DMS 273 treated with DMSO at 0.1 percent for 48 hours (cell line): Measurements from ENCODE around the gene WHAMM.
"Not testable (repeated sequence)": the region's sequence is repeated elsewhere in the genome, so short reads cannot be mapped to it uniquely, and the experiment has no call there.

Source experiments
- DNase-seq: peaks from one replicate; lab custom pipeline; 2025; lab: John Stamatoyannopoulos, UW

Gene WHAMM

GRCh38 chr15:82803793-82804574 lies 5.4 kb upstream of the WHAMM start:
- DNase-seq = no peak

DNA sequence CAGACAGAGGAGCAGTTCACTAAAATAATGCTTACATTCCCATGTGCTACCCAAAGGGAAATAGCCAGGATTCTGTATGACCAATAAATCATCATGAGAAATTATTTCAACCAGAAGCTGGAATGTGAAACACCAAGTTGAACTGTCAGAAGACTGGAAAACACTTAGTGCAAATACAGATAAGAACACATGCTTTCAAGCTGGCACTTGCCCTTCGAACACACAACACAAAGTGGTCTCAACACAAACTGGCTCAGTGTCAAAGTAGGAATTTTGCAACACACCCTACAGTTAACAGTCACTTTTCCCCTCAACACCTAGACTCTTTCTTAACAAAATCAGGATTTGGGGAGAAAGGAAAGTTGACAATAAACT lies 4.9 kb upstream of the WHAMM start:
- DNase-seq = no peak

GRCh38 chr15:82805994-82806406 lies 3.4 kb upstream of the WHAMM start, which contains the start of gene FSD2:
Gene FSD2 (minus strand): TSS chr15:82806069. CDS start chr15:82787390, 18,679 bp downstream.
- no peak for DNase-seq

DNA sequence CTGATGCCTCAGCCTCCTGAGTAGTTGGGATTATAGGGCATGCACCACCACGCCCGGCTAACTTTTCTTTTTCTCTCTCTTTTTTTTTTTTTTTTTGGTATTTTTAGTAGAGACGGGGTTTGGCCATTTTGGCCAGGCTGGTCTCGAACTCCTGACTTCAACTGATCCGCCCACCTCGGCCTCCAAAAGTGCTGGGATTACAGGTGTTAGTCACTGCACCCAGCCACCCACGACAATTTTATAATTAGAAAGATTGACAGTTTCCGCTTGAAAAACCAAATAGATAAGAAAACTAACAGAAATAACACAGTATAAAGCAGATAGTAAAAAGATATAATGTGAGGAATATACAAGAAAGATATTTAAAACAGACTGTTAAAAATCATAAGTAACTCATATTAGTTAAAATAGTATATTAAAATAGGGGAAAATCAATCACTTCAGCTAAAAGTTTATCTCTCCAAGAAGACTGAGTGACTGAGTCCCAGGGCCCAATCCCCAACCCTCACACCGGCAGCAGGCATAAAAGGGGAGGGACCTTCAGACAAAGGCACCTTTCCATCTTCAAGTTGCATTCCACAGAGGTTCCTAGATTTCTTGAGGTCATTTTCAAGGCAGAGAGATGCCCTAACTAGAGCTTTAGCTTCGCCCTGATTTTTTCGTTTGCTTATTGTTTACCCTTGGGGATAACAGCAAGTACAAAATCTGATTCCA lies 1.4 kb upstream of the WHAMM start:
- no peak for DNase-seq

GRCh38 chr15:82808634-82809041 lies 790 bp upstream of the WHAMM start:
- no peak for DNase-seq

DNA sequence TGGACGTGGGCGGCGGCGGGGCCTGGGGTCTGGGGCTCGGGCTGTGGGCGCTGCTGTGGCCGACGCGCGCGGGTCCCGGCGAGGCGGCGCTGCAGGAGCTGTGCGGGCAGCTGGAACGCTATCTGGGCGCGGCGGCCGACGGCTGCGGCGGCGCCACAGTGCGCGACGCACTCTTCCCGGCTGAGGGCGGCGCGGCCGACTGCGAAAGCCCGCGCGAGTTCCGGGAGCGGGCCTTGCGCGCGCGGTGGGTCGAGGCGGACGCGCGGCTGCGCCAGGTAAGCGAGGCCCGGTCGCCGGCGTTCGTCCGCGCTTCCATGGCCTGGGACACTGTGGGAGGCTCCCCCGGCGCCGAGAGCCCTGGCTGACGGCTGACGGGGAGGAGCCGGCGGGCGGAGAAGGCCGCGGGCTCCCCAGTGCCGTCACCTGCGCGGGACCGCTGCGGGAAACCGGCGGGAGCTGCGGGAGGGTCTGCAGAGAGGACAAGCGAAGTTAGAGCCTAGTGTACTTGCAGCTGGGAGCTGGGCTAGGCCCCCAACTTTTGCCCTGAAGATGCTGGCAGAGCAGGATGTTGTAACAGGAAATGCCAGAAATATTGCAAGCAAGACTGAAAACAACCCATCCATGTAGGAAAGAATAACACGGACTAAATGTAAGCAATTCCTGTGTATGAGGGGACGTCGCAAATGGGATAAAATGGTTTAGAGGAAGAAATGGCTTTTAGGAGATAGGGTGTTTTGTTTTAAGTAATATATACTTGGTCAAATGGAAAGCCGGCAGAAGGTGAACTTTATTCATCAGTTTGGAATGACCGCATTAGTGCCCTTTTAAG lies 847 bp downstream of the WHAMM start:
- DNase-seq = no peak

- no peak for DNase-seq
These were observed 1.5 kb downstream of the WHAMM start for GRCh38 chr15:82810890-82811426.

- no peak for DNase-seq
These were observed 3.6 kb downstream of the WHAMM start for GRCh38 chr15:82812994-82813393.

GRCh38 chr15:82820128-82820527 lies 10.7 kb downstream of the WHAMM start:
- DNase-seq = no peak

- DNase-seq = not testable (repeated sequence)
These were observed 12.0 kb downstream of the WHAMM start for GRCh38 chr15:82821396-82821795.

DNA sequence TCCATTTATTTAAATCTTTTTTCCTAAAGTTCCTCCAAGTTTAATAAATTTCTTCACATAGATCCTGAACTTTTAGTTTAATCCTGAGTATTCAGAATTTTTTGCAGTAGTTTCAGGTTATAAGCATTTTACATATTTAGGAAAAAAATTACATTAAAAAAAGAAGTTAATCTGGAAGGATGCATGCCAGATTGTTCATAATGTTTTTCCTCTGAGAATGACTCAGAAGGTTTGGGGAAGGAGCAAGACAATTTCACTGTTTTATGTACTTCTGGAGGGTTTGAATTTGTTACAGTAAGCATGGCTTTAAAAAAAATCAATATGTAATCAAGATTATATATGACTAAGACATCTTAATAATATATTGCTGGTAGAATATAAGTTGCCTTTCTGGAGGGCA lies 12.4 kb downstream of the WHAMM start:
- DNase-seq = not testable (repeated sequence)

DNA sequence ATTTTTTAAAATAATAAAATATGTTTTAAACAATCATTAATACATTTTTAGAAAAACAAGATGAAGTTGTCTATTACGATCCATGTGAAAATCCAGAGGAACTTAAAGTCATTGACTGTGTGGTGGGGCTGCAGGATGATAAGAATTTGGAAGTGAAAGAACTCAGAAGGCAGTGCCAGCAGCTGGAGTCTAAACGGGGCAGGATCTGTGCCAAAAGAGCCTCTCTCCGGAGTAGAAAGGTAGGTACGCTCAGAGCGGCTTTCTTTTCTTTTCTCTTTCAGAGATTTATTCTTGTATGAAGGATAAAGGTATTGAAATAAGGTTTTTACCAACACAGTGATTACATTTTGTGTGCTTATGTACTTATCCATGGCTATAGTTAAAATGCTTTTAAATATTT lies 13.6 kb downstream of the WHAMM start:
- no peak for DNase-seq

DNA sequence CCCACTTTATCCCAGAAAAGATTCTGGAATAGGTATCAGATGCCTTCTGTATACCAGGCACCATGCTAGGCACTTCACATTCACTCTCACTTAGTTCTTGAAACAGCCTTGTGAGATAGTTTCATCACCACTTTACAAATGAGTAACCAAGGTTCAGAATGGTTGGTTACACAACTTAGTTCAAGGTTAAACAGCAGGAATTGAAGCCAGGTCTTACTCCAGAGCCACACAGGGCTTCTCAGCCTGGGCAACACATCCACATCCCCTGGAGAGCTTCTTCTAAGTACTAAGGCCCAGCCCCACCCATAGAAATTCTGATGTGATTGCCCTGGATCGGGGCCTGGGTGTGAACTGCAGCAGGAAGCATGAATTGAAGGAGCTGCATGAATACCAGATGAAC lies 18.6 kb downstream of the WHAMM start:
- DNase-seq = no peak

DNA sequence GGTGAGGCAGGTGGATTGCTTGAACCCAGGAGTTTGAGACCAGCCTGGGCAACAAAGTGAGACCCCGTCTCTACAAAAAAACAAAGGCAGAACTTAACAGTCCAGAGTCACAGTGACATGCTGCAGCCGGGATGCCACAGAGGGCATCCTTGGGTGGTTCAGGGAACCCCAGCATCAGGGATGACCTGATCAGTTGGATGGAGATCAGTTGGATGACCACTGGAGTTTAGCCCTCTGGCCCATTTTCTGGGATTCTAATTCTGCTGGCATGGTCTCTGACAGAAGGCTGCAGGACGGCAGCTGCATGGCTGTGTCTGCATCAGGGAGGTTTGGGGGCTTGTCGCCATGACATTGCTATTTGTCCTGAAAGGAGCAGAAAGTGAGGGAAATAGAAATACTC lies 19.8 kb downstream of the WHAMM start:
- DNase-seq = no peak

- no peak for DNase-seq
These were observed 21.2 kb downstream of the WHAMM start for GRCh38 chr15:82830427-82831173.

DNA sequence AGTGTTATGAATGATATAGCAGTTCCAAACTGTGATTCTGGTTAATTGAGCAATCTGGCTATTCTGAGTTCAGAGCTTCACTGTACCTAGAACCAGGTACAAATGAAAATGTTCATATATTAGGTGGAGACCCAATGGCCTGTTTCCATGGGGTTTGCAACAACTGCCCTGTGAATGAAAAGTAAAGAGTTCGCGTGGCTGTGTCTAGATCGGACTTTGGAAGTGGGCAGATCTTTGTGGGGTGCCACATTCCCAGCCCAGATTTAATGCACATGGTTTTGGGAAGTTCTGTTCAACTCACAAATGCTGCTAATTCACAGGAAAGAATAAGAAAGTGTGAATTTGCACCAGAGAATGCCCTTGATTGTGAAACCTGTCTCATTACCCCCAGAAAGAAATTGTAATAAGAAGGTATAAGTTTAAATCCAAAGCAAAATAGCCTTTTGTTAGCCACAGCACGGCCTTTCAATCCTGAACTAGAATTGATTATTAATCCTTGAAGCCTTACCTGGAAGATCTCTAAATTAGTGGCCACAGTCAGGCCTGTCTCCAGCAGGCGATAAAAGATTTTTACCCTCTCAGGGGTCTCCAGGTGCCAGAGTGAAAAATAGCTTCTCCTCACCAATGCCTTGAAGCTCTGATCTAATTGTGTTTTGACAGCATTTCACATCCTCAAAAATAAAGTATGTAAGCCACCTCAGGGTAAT lies 22.6 kb downstream of the WHAMM start:
- DNase-seq = no peak

GRCh38 chr15:82832601-82833361 lies 23.4 kb downstream of the WHAMM start:
- no peak for DNase-seq

GRCh38 chr15:82833362-82833682 lies 23.9 kb downstream of the WHAMM start:
- no peak for DNase-seq

- no peak for DNase-seq
These were observed 26.0 kb downstream of the WHAMM start for GRCh38 chr15:82835391-82835917.

DNA sequence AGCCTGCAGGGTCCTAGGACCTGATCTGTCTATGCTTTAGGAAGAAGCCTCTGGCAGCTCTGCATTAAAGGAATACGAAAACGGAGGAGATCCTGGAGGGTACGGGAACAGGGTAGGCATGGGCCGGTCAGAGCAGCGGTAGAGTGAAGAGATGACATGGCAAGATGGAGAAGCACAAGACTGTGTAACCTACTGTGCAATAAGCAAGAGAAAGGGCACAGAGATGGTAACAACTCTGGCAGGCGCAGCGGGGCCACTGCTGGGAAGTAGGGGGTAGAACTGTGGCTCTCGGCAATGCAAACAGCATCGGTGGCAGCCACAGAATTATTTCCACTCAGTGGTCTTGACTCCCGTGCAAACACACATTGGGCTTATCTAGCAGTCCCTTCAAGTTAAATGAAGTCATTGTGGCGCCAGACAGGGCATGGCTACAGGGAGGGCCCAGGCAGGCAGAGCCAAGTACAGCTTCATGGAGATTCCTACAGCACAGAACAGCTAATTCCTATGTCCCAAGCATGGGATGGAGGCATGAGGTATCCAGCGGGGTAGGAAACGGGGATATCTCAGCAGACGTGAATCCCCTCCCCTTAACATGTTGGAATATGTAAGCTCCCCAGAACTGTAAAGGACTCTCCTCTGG lies 28.8 kb downstream of the WHAMM start:
- DNase-seq = no peak
